Gastrocnemius medialis (tissue), 4 donors: ENCODE data around the gene IRAK2. TPM values are rescaled to one million over a fixed set of nuclear protein-coding genes. Genes with fewer than 3 reads are reported as not detected.
A peak's percentile ranks its signal among the peaks of the same experiment; 100 is the strongest.
"Not testable (repeated sequence)": the region's sequence is repeated elsewhere in the genome, so short reads cannot be mapped to it uniquely, and the experiment has no call there.

Experiments
- ATAC-seq, 2 donors: fragments of 150-250 bp; one replicate each; pipeline ENCODE4 v1.9.1; 2016
- DNase-seq, 2 donors: peaks; one replicate each; pipeline ENCODE4 v3.0.0-alpha.2; 2019
- H3K27ac ChIP-seq, 4 donors: fragments of 200-600 bp; sonication (generic); 1 replicate in 1 of 4; 2 replicates in 3 of 4; pipeline ENCODE4 v1.5.1; 2016 to 2018; ENCODE audit warnings: mild to moderate bottlenecking in 2 of 4, moderate library complexity in 1 of 4
- H3K27me3 ChIP-seq, 3 donors: fragments of 200-600 bp; sonication (generic) in 2 of 3; 1 replicate in 1 of 3; 2 replicates in 2 of 3; pipeline versions ENCODE4 v1.5.1 to v1.6.0; 2016 to 2019; ENCODE audit warnings: mild to moderate bottlenecking in 1 of 3, moderate library complexity in 1 of 3
- H3K36me3 ChIP-seq, 2 donors: fragments of 200-600 bp; sonication (generic) in 1 of 2; one replicate each; pipeline ENCODE4 v1.5.1; 2017 to 2018
- H3K4me1 ChIP-seq, 2 donors: fragments of 200-600 bp; sonication (generic) in 1 of 2; one replicate each; pipeline ENCODE4 v1.5.1; 2016 to 2017; ENCODE audit warnings: mild to moderate bottlenecking in 2 of 2
- H3K4me3 ChIP-seq, 4 donors: fragments of 200-600 bp; sonication (generic) in 3 of 4; 1 replicate in 1 of 4; 2 replicates in 3 of 4; pipeline ENCODE4 v1.5.1; 2016 to 2019; ENCODE audit warnings: mild to moderate bottlenecking in 2 of 4
- H3K9me3 ChIP-seq, 3 donors: fragments of 200-600 bp; sonication (generic) in 2 of 3; 1 replicate in 1 of 3; 2 replicates in 2 of 3; pipeline ENCODE4 v1.5.1; 2016 to 2019
- CTCF ChIP-seq, 5 experiments: fragments of 450-650 bp in 3 of 5; fragments of 200-600 bp in 2 of 5; sonication (generic) in 2 of 5; IDR thresholded peaks in 4 of 5; conservative IDR thresholded peaks in 1 of 5; 1 replicate in 4 of 5; 2 replicates in 1 of 5; pipeline ENCODE4 v1.5.1; 2016 to 2019; ENCODE audit warnings: antibody characterized with exemption in 5 of 5, mild to moderate bottlenecking in 3 of 5, moderate library complexity in 3 of 5
- POLR2A ChIP-seq, 2 donors: fragments of 450-650 bp; IDR thresholded peaks; one replicate each; pipeline ENCODE4 v1.6.1; 2017; ENCODE audit warnings: antibody characterized with exemption in 2 of 2, mild to moderate bottlenecking in 2 of 2, moderate library complexity in 2 of 2
- in situ Hi-C, 4 donors: fragments of 200-750 bp; cut with MboI; loops; one replicate each; pipeline versions ENCODE4 v1.15.0 to v1.8.0; 2017; ENCODE audit warnings: low sequenced_read_pairs in 4 of 4
- intact Hi-C: fragments of 100-400 bp; cut with DNase I; formaldehyde crosslinking; loops from one replicate; pipeline ENCODE4 v1.15.1; 2023; ENCODE audit warnings: low total_unique reads
- total RNA-seq, 4 donors: library from RNA; depleted of rRNA; stranded (reverse); fragments of >200 nt; gene quantifications; one replicate each; pipeline versions ENCODE4 v1.1.0 to v1.2.3, GENCODE V29; 2016

The IRAK2 gene
- total RNA-seq, 4 donors from 2014 or later, result 21.9 to 42.0 (median 25.8) TPM

DNA sequence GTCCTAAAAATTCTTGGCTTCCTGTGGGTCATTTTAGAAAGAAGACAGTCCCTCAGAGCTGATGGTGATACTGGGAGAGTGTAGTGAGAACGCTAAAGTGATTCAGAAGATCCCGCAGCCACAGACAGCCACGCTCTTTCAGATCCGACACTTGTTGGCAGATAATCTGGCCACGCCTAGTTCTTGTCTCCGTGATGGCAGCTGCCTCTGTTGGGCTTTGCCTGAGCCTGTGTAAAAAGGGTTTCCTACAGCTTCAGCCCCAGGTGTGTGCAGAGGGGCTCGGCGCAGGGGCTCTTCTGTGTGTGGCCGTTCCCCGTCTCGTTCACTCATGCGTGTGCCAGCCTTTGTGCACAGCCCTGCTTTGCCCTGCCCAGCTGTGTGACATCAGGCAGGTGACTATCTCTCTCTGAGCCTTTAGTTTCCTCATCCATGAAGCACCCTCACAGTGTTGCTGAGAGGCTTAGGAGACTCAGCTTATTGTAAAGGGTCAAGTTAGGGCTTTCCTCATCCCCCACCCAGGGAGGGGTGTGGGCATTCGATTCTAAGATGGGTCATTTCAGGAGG, 6.3 kb downstream of the IRAK2 start:
- intact Hi-C loops (no loop called here), in situ Hi-C loops (no loop called here)
- Histone ChIP-seq H3K27ac (no peak overlapping the region), H3K4me1 (peaks cover 0 to 15% of the 10 kb centered on the region in 2 donors), H3K4me3 (no peak overlapping the region), H3K9me3 (no peaks in the 10 kb centered on the region), H3K36me3 (no peaks in the 10 kb centered on the region), H3K27me3 (no peaks in the 10 kb centered on the region)
- DNase-seq, result no peak
- TF ChIP-seq POLR2A (IDR thresholded peaks at IDR 0.05), result no peak
- TF ChIP-seq CTCF (IDR thresholded peaks at IDR 0.05 in 4 of 5, conservative IDR thresholded peaks at IDR 0.05 in 1 of 5), result no peak
- ATAC-seq, result no peak

GRCh38 chr3:10173095-10173925, 8.6 kb downstream of the IRAK2 start:
- peaks cover 0 to 9% of the 10 kb centered on the region in 2 donors for H3K36me3 ChIP-seq
- H3K4me3 ChIP-seq, result no peak overlapping the region
- peaks cover 0 to 12% of the 10 kb centered on the region in 2 donors for H3K4me1 ChIP-seq
- H3K9me3 ChIP-seq, result no peaks in the 10 kb centered on the region
- H3K27ac ChIP-seq, result peak overlapping the region; percentile 44 to 53 (median 50)
- ATAC-seq (no peak), DNase-seq (no peak)
- in situ Hi-C loops, result no loop called here
- intact Hi-C loops, result no loop called here
- no peaks in the 10 kb centered on the region for H3K27me3 ChIP-seq
- TF ChIP-seq POLR2A (IDR thresholded peaks at IDR 0.05), result no peak
- no peak for TF ChIP-seq CTCF (IDR thresholded peaks at IDR 0.05 in 4 of 5, conservative IDR thresholded peaks at IDR 0.05 in 1 of 5)

DNA sequence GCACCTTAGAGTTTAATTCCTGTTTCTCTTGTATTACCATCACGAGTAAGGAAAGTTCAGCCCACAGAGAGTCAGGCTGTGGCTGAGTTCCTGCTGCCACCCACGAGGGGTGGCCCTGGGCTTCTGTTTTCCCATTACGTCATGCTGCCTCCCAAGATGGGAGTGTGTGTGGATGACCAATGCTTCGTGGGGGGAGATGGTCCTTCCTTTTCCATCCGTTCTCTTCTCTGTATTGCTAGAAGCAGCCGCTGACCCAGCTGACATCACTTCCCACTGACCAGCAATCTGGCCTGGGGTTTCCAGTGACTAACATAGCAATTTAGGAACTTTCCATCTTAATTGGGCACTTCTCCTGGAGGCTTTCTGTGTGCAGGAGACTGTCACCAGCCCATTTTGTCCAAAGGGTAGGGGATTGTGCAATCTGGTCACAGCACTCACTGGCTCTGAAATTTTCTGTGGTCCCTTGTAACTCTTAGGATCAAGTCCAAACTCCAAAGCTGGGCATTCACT, 9.3 kb downstream of the IRAK2 start:
- Histone ChIP-seq H3K27me3 (no peaks in the 10 kb centered on the region), H3K4me1 (peaks cover 0 to 12% of the 10 kb centered on the region in 2 donors), H3K36me3 (peaks cover 0 to 14% of the 10 kb centered on the region in 2 donors), H3K9me3 (no peaks in the 10 kb centered on the region), H3K27ac (peak overlapping the region; percentile 44 to 53 (median 50)), H3K4me3 (no peak overlapping the region)
- intact Hi-C loops (no loop called here), in situ Hi-C loops (no loop called here)
- peak; percentile 67 to 82 for ATAC-seq
- DNase-seq, result peak; percentile 40 to 63
- no peak for TF ChIP-seq POLR2A (IDR thresholded peaks at IDR 0.05)
- TF ChIP-seq CTCF (IDR thresholded peaks at IDR 0.05 in 4 of 5, conservative IDR thresholded peaks at IDR 0.05 in 1 of 5), result no peak

DNA sequence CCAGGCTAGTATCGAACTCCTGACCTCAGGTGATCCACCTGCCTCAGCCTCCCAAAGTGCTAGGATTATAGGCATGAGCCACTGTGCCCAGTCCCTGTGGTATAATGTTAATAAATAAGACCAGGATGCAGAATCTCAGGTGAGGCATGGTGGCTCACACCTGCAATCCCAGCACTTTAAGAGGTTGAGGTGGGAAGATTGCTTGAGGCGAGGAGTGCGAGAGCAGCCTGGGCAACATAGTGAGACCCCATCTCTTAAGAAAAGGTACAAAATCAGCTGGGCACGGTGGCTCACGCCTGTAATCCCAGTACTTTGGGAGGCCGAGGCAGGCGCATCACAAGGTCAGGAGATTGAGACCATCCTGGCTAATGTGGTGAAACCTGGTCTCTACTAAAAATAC, 10.6 kb downstream of the IRAK2 start:
- Histone ChIP-seq H3K4me1 (peaks cover 0 to 12% of the 10 kb centered on the region in 2 donors), H3K36me3 (peaks cover 0 to 28% of the 10 kb centered on the region in 2 donors)
- H3K9me3 ChIP-seq, intact Hi-C loops, DNase-seq, H3K27ac ChIP-seq, in situ Hi-C loops, H3K4me3 ChIP-seq, H3K27me3 ChIP-seq, ATAC-seq: not testable (repeated sequence)

DNA sequence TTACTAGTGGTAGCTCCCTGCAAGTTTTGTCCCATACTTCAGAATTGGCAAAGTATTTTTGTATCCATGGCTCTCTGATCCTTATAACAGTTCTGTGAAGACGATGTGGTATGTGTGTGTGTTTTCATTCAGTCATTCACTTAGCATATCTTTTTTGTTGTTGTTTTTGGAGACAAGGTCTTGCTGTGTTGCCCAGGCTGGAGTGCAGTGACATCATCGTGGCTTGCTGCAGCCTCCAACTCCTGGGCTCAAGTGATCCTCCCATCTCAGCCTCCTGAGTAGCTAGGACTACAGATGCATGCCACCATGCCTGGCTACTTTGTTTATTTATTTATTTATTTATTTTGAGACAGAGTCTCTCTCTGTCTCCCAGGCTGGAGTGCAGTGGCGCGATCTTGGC, 11.4 kb downstream of the IRAK2 start:
- Histone ChIP-seq H3K36me3 (peaks cover 0 to 32% of the 10 kb centered on the region in 2 donors), H3K4me1 (peaks cover 0 to 12% of the 10 kb centered on the region in 2 donors)
- H3K9me3 ChIP-seq, H3K4me3 ChIP-seq, H3K27me3 ChIP-seq, ATAC-seq, intact Hi-C loops, DNase-seq, in situ Hi-C loops, H3K27ac ChIP-seq: not testable (repeated sequence)
